SK-N-SH (cell line): ENCODE measurements around the gene NEK2. TPM values are rescaled to one million over a fixed set of nuclear protein-coding genes. Genes with fewer than 3 reads are reported as not detected.

ENCODE experiments used
- CTCF ChIA-PET: fragments of 300-600, 350-600 bp; formaldehyde crosslinking; extraction: SDS; loops from one replicate; lab custom pipeline; 2021; lab: Yijun Ruan, JAX
- POLR2A ChIA-PET: fragments of 350-600 bp; sonication (Branson Sonifier 250); formaldehyde crosslinking; extraction: SDS; loops from one replicate; lab custom pipeline; 2020; ENCODE audit warnings: antibody characterized with exemption, inconsistent platforms; lab: Yijun Ruan, JAX
- DNase-seq: peaks from one replicate; pipeline ENCODE4 v3.0.0; 2012
- H2AFZ ChIP-seq: fragments of 200-600 bp; sonication (generic); 2 replicates; pipeline ENCODE4 v1.8.1; 2016; ENCODE audit warnings: antibody characterized with exemption, mild to moderate bottlenecking, low read depth
- H3F3A ChIP-seq: fragments of 200-600 bp; sonication (generic); replicated peaks from 2 replicates; pipeline ENCODE3; 2016; ENCODE audit warnings: antibody characterized with exemption, mild to moderate bottlenecking; ENCODE audit not compliant: insufficient read depth
- H3K27ac ChIP-seq, 2 experiments: fragments of 200-500 bp in 1 of 2; fragments of 200-600 bp in 1 of 2; sonication (Bioruptor generic) in 1 of 2; sonication (generic), shearing (Covaris generic) in 1 of 2; 2 replicates each; pipeline versions ENCODE4 v1.5.1 to v1.6.1; 2014 to 2016; ENCODE audit warnings: low read depth in 2 of 2, inconsistent platforms in 1 of 2, low read length in 1 of 2, mild to moderate bottlenecking in 1 of 2, mixed read lengths in 1 of 2
- H3K27me3 ChIP-seq: fragments of 200-600 bp; sonication (generic), shearing (Covaris generic); 2 replicates; pipeline ENCODE4 v1.6.1; 2016; ENCODE audit warnings: mixed run types; ENCODE audit not compliant: insufficient read depth
- H3K36me3 ChIP-seq, 2 experiments: fragments of 200-500 bp in 1 of 2; fragments of 200-600 bp in 1 of 2; sonication (Bioruptor generic) in 1 of 2; sonication (generic) in 1 of 2; replicated peaks in 1 of 2; 2 replicates each; pipeline versions ENCODE3 to v1.5.1; 2014 to 2016; ENCODE audit warnings: low read length in 1 of 2, mild to moderate bottlenecking in 1 of 2; ENCODE audit not compliant: insufficient read depth in 2 of 2, control insufficient read depth in 1 of 2
- H3K4me1 ChIP-seq, 2 experiments: fragments of 200-500 bp in 1 of 2; fragments of 200-600 bp in 1 of 2; sonication (Bioruptor generic) in 1 of 2; sonication (generic), shearing (Covaris generic) in 1 of 2; 2 replicates each; pipeline versions ENCODE4 v1.5.1 to v1.6.1; 2014 to 2016; ENCODE audit warnings: low read depth in 1 of 2, low read length in 1 of 2, mixed run types in 1 of 2; ENCODE audit not compliant: insufficient read depth in 2 of 2, control insufficient read depth in 1 of 2
- H3K4me2 ChIP-seq: fragments of 200-600 bp; sonication (generic), shearing (Covaris generic); 2 replicates; pipeline ENCODE4 v1.6.1; 2017; ENCODE audit warnings: mixed run types
- H3K4me3 ChIP-seq, 2 experiments: fragments of 200-500 bp in 1 of 2; fragments of 200-600 bp in 1 of 2; sonication (Bioruptor generic) in 1 of 2; sonication (generic), shearing (Covaris generic) in 1 of 2; 2 replicates each; pipeline versions ENCODE4 v1.5.1 to v1.8.1; 2014 to 2016; ENCODE audit warnings: low read depth in 2 of 2, inconsistent platforms in 1 of 2, low read length in 1 of 2, mild to moderate bottlenecking in 1 of 2, mixed read lengths in 1 of 2, moderate library complexity in 1 of 2
- H3K79me2 ChIP-seq: fragments of 200-600 bp; sonication (generic); 2 replicates; pipeline ENCODE4 v1.8.1; 2017; ENCODE audit warnings: mild to moderate bottlenecking; ENCODE audit not compliant: insufficient read depth
- H3K9ac ChIP-seq: fragments of 200-600 bp; sonication (generic); 2 replicates; pipeline ENCODE4 v1.6.1; 2017; ENCODE audit warnings: mixed run types
- H3K9me2 ChIP-seq: fragments of 200-600 bp; sonication (generic); 2 replicates; pipeline ENCODE4 v1.6.1; 2017; ENCODE audit warnings: mixed run types
- H3K9me3 ChIP-seq: fragments of 200-600 bp; sonication (generic); 2 replicates; pipeline ENCODE4 v1.6.1; 2017; ENCODE audit warnings: mixed run types, mild to moderate bottlenecking, moderate library complexity
- H4K20me1 ChIP-seq: fragments of 200-600 bp; sonication (generic); 2 replicates; pipeline ENCODE4 v1.6.1; 2017; ENCODE audit warnings: mild to moderate bottlenecking, mixed run types; ENCODE audit not compliant: insufficient read depth
- CTCF ChIP-seq: fragments of 200-600 bp; sonication (generic); IDR thresholded peaks from 2 replicates; pipeline ENCODE4 v1.6.1; 2017; ENCODE audit warnings: antibody characterized with exemption, mild to moderate bottlenecking, moderate library complexity
- EP300 ChIP-seq, 2 experiments: IDR thresholded peaks; 2 replicates each; pipeline versions ENCODE4 v1.4.0 to v1.6.1; 2012; ENCODE audit warnings: borderline replicate concordance in 1 of 2, low read depth in 1 of 2, low read length in 1 of 2
- FOXJ3 ChIP-seq: sonication (generic); formaldehyde crosslinking; IDR thresholded peaks from 2 replicates; pipeline ENCODE4 v1.5.1; 2020; ENCODE audit warnings: mild to moderate bottlenecking, missing genetic modification reagents
- FOXM1 ChIP-seq: IDR thresholded peaks from 2 replicates; pipeline ENCODE4 v1.4.0; 2012; ENCODE audit warnings: low read depth, mild to moderate bottlenecking
- GATA2 ChIP-seq: sonication (generic); formaldehyde crosslinking; IDR thresholded peaks from 2 replicates; pipeline ENCODE4 v1.5.0; 2020; ENCODE audit warnings: mild to moderate bottlenecking, missing genetic modification reagents
- IRF3 ChIP-seq: fragments of 150-350 bp; IDR thresholded peaks from 2 replicates; pipeline ENCODE4 v1.6.1; 2016; ENCODE audit warnings: mild to moderate bottlenecking, low read depth, low read length
- MAX ChIP-seq: IDR thresholded peaks from 2 replicates; pipeline ENCODE4 v1.4.0; 2012; ENCODE audit warnings: low read depth
- NFIC ChIP-seq: IDR thresholded peaks from 2 replicates; pipeline ENCODE4 v1.4.0; 2012; ENCODE audit warnings: borderline replicate concordance
- POLR2AphosphoS5 ChIP-seq: IDR thresholded peaks from 2 replicates; pipeline ENCODE4 v1.6.1; 2012; ENCODE audit warnings: low read depth, low read length
- RAD21 ChIP-seq: IDR thresholded peaks from 2 replicates; pipeline ENCODE4 v1.6.1; 2012; ENCODE audit warnings: mild to moderate bottlenecking, low read length
- REST ChIP-seq: IDR thresholded peaks from 2 replicates; pipeline ENCODE4 v1.6.1; 2012; ENCODE audit warnings: mild to moderate bottlenecking, low read depth, low read length, moderate library complexity
- RXRA ChIP-seq: IDR thresholded peaks from 2 replicates; pipeline ENCODE4 v1.4.0; 2012; ENCODE audit warnings: low read depth, mild to moderate bottlenecking, borderline replicate concordance
- SIN3A ChIP-seq: IDR thresholded peaks from 2 replicates; pipeline ENCODE4 v1.6.1; 2012; ENCODE audit warnings: low read depth, mild to moderate bottlenecking, low read length, moderate library complexity, borderline replicate concordance
- TAF1 ChIP-seq: IDR thresholded peaks from 2 replicates; pipeline ENCODE4 v1.6.1; 2012; ENCODE audit warnings: low read depth, mild to moderate bottlenecking, low read length, moderate library complexity, borderline replicate concordance
- TEAD4 ChIP-seq: IDR thresholded peaks from 2 replicates; pipeline ENCODE4 v1.4.0; 2012; ENCODE audit warnings: mild to moderate bottlenecking, borderline replicate concordance; ENCODE audit not compliant: insufficient read depth
- USF1 ChIP-seq: IDR thresholded peaks from 2 replicates; pipeline ENCODE4 v1.4.0; 2012; ENCODE audit warnings: low read depth, borderline replicate concordance
- USF2 ChIP-seq: fragments of 150-350 bp; IDR thresholded peaks from 2 replicates; pipeline ENCODE4 v1.6.1; 2017; ENCODE audit warnings: antibody characterized with exemption, low read length, low read depth, borderline replicate concordance
- YY1 ChIP-seq: IDR thresholded peaks from 2 replicates; pipeline ENCODE4 v1.4.0; 2012; ENCODE audit warnings: low read depth, mild to moderate bottlenecking
- ZBTB33 ChIP-seq: IDR thresholded peaks from 2 replicates; pipeline ENCODE4 v1.4.0; 2012; ENCODE audit warnings: low read depth, borderline replicate concordance
- WGBS: methylation state at CpG from one replicate; pipeline ENCODE4 v1.1.6; 2017; ENCODE audit warnings: low lambda C conversion rate; 5-methylcytosine and 5-hydroxymethylcytosine counted together
- polyA plus RNA-seq, 3 experiments: library from polyadenylated mRNA; depleted of rRNA; stranded (reverse); fragments of >200 nt; gene quantifications; 2 replicates each; pipeline ENCODE4 v1.2.3, GENCODE V29; 2012

Gene NEK2
- polyA plus RNA-seq, 1 of the 3 experiments (the other 2 are of a cell fraction), result 9.4 TPM

- Histone ChIP-seq H3K27me3 (no peaks in the 10 kb centered on the region), H3K9me3 (no peaks in the 10 kb centered on the region), H3K79me2 (no peaks in the 10 kb centered on the region), H3K4me3 (no peak overlapping the region), H3K27ac (no peak overlapping the region)
- CTCF ChIA-PET, result interaction anchor here (2.3 to 2.4 kb wide), 2 partner anchors 18 to 116 kb away, joined by 7 to 11 read pairs; no protein-coding TSS in a partner anchor
- TF ChIP-seq EP300 (IDR thresholded peaks at IDR 0.05; ENCODE audit: borderline replicate concordance in 1 of 2, low read depth in 1 of 2, low read length in 1 of 2), result no peak
- no peak for TF ChIP-seq USF2
- no peak for TF ChIP-seq RXRA
- no peak for TF ChIP-seq YY1
- no peak for TF ChIP-seq SIN3A
- TF ChIP-seq FOXJ3 (CRISPR knock-in tag), result no peak
- TF ChIP-seq CTCF, result no peak
- no peak for TF ChIP-seq REST
- TF ChIP-seq TAF1, result no peak
- no peak for TF ChIP-seq IRF3
- TF ChIP-seq NFIC, result no peak
- TF ChIP-seq GATA2 (CRISPR knock-in tag), result no peak
- no peak for TF ChIP-seq POLR2AphosphoS5
- no peak for TF ChIP-seq USF1
- TF ChIP-seq MAX, result no peak
- TF ChIP-seq ZBTB33, result no peak
- TF ChIP-seq RAD21, result no peak
- TF ChIP-seq TEAD4, result no peak
- TF ChIP-seq FOXM1, result no peak
- TF ChIP-seq, all 33 proteins: peak for 0
- Histone ChIP-seq H3K4me1 (peaks cover 7 to 19% of the 10 kb centered on the region in 2 experiments; a peak in 2 of 4 replicates), H3K9ac (no peak overlapping the region), H3F3A (peaks cover 4% of the 10 kb centered on the region), H4K20me1 (no peaks in the 10 kb centered on the region), H3K9me2 (no peaks in the 10 kb centered on the region), H2AFZ (no peak overlapping the region), H3K4me2 (no peak overlapping the region), H3K36me3 (no peaks in the 10 kb centered on the region)
- WGBS, result 77% methylated on average over 11 of the region's 17 CpGs
- POLR2A ChIA-PET, result no interaction called here
- DNase-seq, result peak; percentile 51
These were observed 45.0 kb downstream of the NEK2 start for GRCh38 chr1:211630236-211631081.
